Neural crest cell (in vitro differentiated cells): ENCODE measurements around the gene RERE. TPM values are rescaled to one million over a fixed set of nuclear protein-coding genes. Genes with fewer than 3 reads are reported as not detected.
"Not testable (repeated sequence)": the region's sequence is repeated elsewhere in the genome, so short reads cannot be mapped to it uniquely, and the experiment has no call there.

ENCODE experiments used
- DNase-seq: peaks from one replicate; pipeline ENCODE4 v3.0.0; 2021; ENCODE audit warnings: low read depth, mixed read lengths, low spot score
- H3K27ac Mint-ChIP-seq: one replicate; pipeline ENCODE4 v1.8.0; 2021; ENCODE audit warnings: mild to moderate bottlenecking, mixed read lengths; ENCODE audit not compliant: unreplicated experiment
- H3K27me3 Mint-ChIP-seq: 2 replicates; pipeline ENCODE4 v1.8.0; 2021; ENCODE audit warnings: low read depth, mild to moderate bottlenecking, mixed read lengths
- H3K36me3 Mint-ChIP-seq: 2 replicates; pipeline ENCODE4 v1.8.0; 2021; ENCODE audit warnings: low read depth, mild to moderate bottlenecking, mixed read lengths
- H3K4me1 Mint-ChIP-seq: 2 replicates; pipeline ENCODE4 v1.8.0; 2021; ENCODE audit warnings: mixed read lengths
- H3K4me3 Mint-ChIP-seq: one replicate; pipeline ENCODE4 v1.8.0; 2021; ENCODE audit warnings: mild to moderate bottlenecking, mixed read lengths
- H3K9me3 Mint-ChIP-seq: 2 replicates; pipeline ENCODE4 v1.8.0; 2021; ENCODE audit warnings: mixed read lengths
- CTCF ChIP-seq: fragments of 200-600 bp; sonication (generic); conservative IDR thresholded peaks from 2 replicates; pipeline ENCODE4 v1.5.0; 2021; ENCODE audit warnings: antibody characterized with exemption, mild to moderate bottlenecking
- total RNA-seq: library from RNA; stranded (reverse); gene quantifications from 2 replicates; pipeline ENCODE4 v1.2.1, GENCODE V29; 2021

The RERE gene
- total RNA-seq, 1 donor from 2014 or later = 122 TPM

DNA sequence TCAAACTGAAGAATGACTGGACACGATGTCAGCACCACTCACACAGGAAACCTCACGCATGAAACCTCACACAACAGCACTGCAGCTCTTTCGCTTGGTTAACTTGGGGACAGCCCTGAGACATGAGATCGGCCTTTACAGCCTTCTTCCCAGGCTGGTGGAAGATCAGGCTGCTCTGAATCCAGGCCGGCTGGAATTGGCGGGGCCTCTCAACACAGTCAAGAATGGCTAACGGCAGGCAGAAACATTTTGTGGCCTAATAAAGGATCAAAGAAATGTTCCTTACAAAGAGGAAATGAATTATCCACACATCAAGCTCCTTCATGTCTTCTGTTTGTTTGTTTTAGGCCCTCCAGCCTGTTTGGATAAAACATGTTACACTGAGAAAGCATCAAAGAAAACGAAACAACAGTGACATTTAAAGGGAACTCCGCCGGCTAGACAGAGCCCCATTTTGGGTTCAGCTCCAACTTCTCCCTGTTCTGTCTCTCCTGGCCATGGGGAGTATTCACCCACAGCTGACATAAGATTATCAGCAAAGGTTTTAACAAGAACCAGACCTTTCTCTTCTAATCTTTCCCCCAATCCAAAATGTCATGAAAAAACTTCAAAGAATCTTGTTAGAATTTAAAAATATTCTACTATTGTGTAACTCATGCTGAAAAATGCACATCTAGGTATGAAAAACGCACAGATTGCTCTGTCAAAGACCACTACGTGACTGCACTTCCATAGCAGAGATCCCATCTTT, 368.4 kb downstream of the RERE start:
- H3K27ac Mint-ChIP-seq = no peak overlapping the region
- no peaks in the 10 kb centered on the region for H3K9me3 Mint-ChIP-seq
- H3K36me3 Mint-ChIP-seq = peaks cover 21% of the 10 kb centered on the region
- no peak overlapping the region for H3K4me3 Mint-ChIP-seq
- TF ChIP-seq CTCF = no peak
- no peak for DNase-seq
- H3K27me3 Mint-ChIP-seq = no peaks in the 10 kb centered on the region
- no peaks in the 10 kb centered on the region for H3K4me1 Mint-ChIP-seq

- H3K36me3 Mint-ChIP-seq = peaks cover 21% of the 10 kb centered on the region
- H3K4me3 Mint-ChIP-seq, H3K9me3 Mint-ChIP-seq, DNase-seq, H3K4me1 Mint-ChIP-seq, H3K27me3 Mint-ChIP-seq: not testable (repeated sequence)
- H3K27ac Mint-ChIP-seq = peak overlapping the region; percentile 20
Observed at GRCh38 chr1:8448505-8448904, 368.9 kb downstream of the RERE start.

- Mint-ChIP-seq H3K27ac (no peak overlapping the region), H3K36me3 (peaks cover 23% of the 10 kb centered on the region), H3K9me3 (no peaks in the 10 kb centered on the region), H3K27me3 (no peaks in the 10 kb centered on the region), H3K4me1 (peaks cover 3% of the 10 kb centered on the region), H3K4me3 (no peak overlapping the region)
- no peak for DNase-seq
- no peak for TF ChIP-seq CTCF
Observed at GRCh38 chr1:8447616-8448150, 369.8 kb downstream of the RERE start.

DNA sequence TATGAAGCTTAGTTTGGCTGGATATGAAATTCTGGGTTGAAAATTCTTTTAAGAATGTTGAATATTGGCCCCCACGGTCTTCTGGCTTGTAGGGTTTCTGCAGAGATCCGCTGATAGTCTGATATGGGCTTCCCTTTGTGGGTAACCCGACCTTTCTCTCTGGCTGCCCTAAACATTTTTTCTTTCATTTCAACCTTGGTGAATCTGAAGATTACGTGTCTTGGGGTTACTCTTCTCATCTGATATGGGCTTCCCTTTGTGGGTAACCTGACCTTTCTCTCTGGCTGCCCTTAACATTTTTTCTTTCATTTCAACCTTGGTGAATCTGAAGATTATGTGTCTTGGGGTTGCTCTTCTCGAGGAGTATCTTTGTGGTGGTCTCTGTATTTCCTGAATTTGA, 371.3 kb downstream of the RERE start:
- H3K36me3 Mint-ChIP-seq = peaks cover 26% of the 10 kb centered on the region
- DNase-seq, H3K27me3 Mint-ChIP-seq, H3K9me3 Mint-ChIP-seq, H3K27ac Mint-ChIP-seq: not testable (repeated sequence)
- peak overlapping the region; percentile 6 for H3K4me3 Mint-ChIP-seq
- H3K4me1 Mint-ChIP-seq = peaks cover 16% of the 10 kb centered on the region

DNA sequence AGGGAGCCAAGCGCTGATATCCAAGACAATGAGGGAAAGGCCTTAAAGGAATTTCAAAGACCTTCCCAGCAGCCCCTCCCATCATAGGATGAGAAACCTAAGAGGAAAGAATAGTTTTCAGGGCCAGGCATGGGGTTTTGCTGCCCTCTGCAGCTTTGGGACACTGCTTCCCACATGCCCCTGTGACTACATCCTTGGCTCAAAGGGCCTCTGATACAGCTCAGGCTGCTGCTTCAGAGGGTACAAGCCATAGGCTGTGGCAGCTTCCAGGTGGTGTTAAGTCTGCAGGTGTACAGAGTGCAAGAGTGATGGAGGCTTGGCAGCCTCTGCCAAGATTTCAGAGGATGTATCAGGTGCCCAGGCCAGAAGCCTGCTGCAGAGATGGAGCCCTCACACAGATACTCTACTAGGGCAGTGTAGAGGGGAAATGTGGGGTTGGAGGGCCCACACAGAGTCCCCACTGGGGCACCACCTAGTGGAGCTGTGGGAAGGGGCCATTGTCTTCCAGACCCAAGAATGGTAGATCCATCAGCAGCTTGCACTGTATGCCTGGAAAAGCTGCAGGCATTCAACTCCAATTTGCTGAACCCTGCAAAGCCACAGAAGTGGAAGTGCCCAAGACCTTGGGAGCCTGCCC, 373.8 kb downstream of the RERE start:
- DNase-seq = no peak
- Mint-ChIP-seq H3K27ac (no peak overlapping the region), H3K9me3 (no peaks in the 10 kb centered on the region), H3K4me3 (no peak overlapping the region), H3K36me3 (peaks cover 23% of the 10 kb centered on the region), H3K4me1 (peaks cover 33% of the 10 kb centered on the region), H3K27me3 (no peaks in the 10 kb centered on the region)
- TF ChIP-seq CTCF = no peak

GRCh38 chr1:8441426-8441825, 376.0 kb downstream of the RERE start:
- H3K27me3 Mint-ChIP-seq = no peaks in the 10 kb centered on the region
- peak overlapping the region; percentile 32 for H3K4me3 Mint-ChIP-seq
- peaks cover 53% of the 10 kb centered on the region for H3K4me1 Mint-ChIP-seq
- no peak for DNase-seq
- no peak overlapping the region for H3K27ac Mint-ChIP-seq
- H3K9me3 Mint-ChIP-seq = no peaks in the 10 kb centered on the region
- TF ChIP-seq CTCF = no peak
- H3K36me3 Mint-ChIP-seq = peaks cover 14% of the 10 kb centered on the region
